T1000 (cell line): Measurements from ENCODE around the gene INO80C.
"Not testable (repeated sequence)": the region's sequence is repeated elsewhere in the genome, so short reads cannot be mapped to it uniquely, and the experiment has no call there.

Source experiments
- DNase-seq: peaks from one replicate; lab custom pipeline; 2025; ENCODE audit warnings: mixed read lengths; lab: John Stamatoyannopoulos, UW

Gene INO80C

GRCh38 chr18:35460736-35461161, 37.0 kb downstream of the INO80C start:
- DNase-seq: no peak

- no peak for DNase-seq
Measured at GRCh38 chr18:35459997-35460396, 37.8 kb downstream of the INO80C start.

GRCh38 chr18:35458677-35459441, 38.9 kb downstream of the INO80C start:
- peak; percentile 25 for DNase-seq

GRCh38 chr18:35458271-35458670, 39.5 kb downstream of the INO80C start:
- DNase-seq: no peak

- no peak for DNase-seq
Measured at GRCh38 chr18:35457140-35457704, 40.5 kb downstream of the INO80C start.

GRCh38 chr18:35455926-35456763, 41.6 kb downstream of the INO80C start:
- no peak for DNase-seq

GRCh38 chr18:35454803-35455202, 43.0 kb downstream of the INO80C start:
- no peak for DNase-seq

GRCh38 chr18:35453065-35453464, 44.7 kb downstream of the INO80C start:
- DNase-seq: not testable (repeated sequence)

- DNase-seq: no peak
Measured at GRCh38 chr18:35451916-35452315, 45.8 kb downstream of the INO80C start.

GRCh38 chr18:35451032-35451431, 46.7 kb downstream of the INO80C start:
- DNase-seq: no peak

GRCh38 chr18:35444636-35445035, 53.1 kb downstream of the INO80C start:
- DNase-seq: no peak

- no peak for DNase-seq
Measured at GRCh38 chr18:35443847-35444246, 53.9 kb downstream of the INO80C start.

- no peak for DNase-seq
Measured at GRCh38 chr18:35443434-35443833, 54.3 kb downstream of the INO80C start.

GRCh38 chr18:35442701-35443100, 55.1 kb downstream of the INO80C start:
- no peak for DNase-seq

- no peak for DNase-seq
Measured at GRCh38 chr18:35441857-35442595, 55.7 kb downstream of the INO80C start.

GRCh38 chr18:35438480-35439234, 59.1 kb downstream of the INO80C start:
- no peak for DNase-seq

- no peak for DNase-seq
Measured at GRCh38 chr18:35437836-35438235, 59.9 kb downstream of the INO80C start.

GRCh38 chr18:35436076-35436649, 61.6 kb downstream of the INO80C start:
- DNase-seq: no peak

- DNase-seq: no peak
Measured at GRCh38 chr18:35435401-35435800, 62.4 kb downstream of the INO80C start.

GRCh38 chr18:35432565-35433001, 65.2 kb downstream of the INO80C start:
- DNase-seq: no peak

GRCh38 chr18:35431374-35431741, 66.4 kb downstream of the INO80C start:
- no peak for DNase-seq
